ENCODE results near the gene NRAP. TPM values are rescaled to one million over a fixed set of nuclear protein-coding genes. Genes with fewer than 3 reads are reported as not detected.

The NRAP gene
- total RNA-seq, 1 donor = under 0.01 TPM

GRCh38 chr10:113628607-113629153 lies 35.2 kb downstream of the NRAP start:
- no peak for TF ChIP-seq CTCF (IDR thresholded peaks at IDR 0.05; ENCODE audit: insufficient read depth, low read length)
- DNase-seq (ENCODE audit: low read depth) = no peak
- no peak overlapping the region for H3K4me3 ChIP-seq (ENCODE audit: low read depth, low read length)

GRCh38 chr10:113627836-113628235 lies 36.0 kb downstream of the NRAP start:
- DNase-seq (ENCODE audit: low read depth) = no peak
- H3K4me3 ChIP-seq (ENCODE audit: low read depth, low read length) = no peak overlapping the region
- TF ChIP-seq CTCF (IDR thresholded peaks at IDR 0.05; ENCODE audit: insufficient read depth, low read length) = no peak

GRCh38 chr10:113626809-113627355 lies 37.0 kb downstream of the NRAP start:
- no peak for DNase-seq (ENCODE audit: low read depth)
- no peak for TF ChIP-seq CTCF (IDR thresholded peaks at IDR 0.05; ENCODE audit: insufficient read depth, low read length)
- no peak overlapping the region for H3K4me3 ChIP-seq (ENCODE audit: low read depth, low read length)

- TF ChIP-seq CTCF (IDR thresholded peaks at IDR 0.05; ENCODE audit: insufficient read depth, low read length) = no peak
- H3K4me3 ChIP-seq (ENCODE audit: low read depth, low read length) = no peak overlapping the region
- DNase-seq (ENCODE audit: low read depth) = no peak
Measured at GRCh38 chr10:113625461-113626186, 38.2 kb downstream of the NRAP start.

DNA sequence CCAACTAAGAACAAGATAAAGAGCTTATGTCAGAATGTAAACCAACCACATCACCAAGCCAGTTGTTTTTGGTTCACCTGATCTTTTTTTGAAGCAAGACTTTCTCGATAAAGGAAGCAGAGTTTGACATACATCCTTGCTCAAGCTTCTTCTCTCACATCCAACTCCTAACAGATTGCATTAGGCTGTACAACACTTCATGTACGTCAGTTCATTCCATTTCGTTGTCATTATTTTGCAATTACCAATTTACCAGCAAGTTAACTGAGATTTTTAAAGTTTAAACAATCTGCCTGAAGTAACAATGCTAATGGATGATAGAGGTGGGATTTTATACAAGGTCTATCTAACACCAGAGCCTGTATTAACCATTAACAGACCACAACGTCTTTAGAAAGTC lies 41.0 kb downstream of the NRAP start:
- TF ChIP-seq CTCF (IDR thresholded peaks at IDR 0.05; ENCODE audit: insufficient read depth, low read length) = no peak
- no peak for DNase-seq (ENCODE audit: low read depth)
- H3K4me3 ChIP-seq (ENCODE audit: low read depth, low read length) = no peak overlapping the region

- TF ChIP-seq CTCF (IDR thresholded peaks at IDR 0.05; ENCODE audit: insufficient read depth, low read length) = no peak
- no peak for DNase-seq (ENCODE audit: low read depth)
- H3K4me3 ChIP-seq (ENCODE audit: low read depth, low read length) = no peak overlapping the region
Measured at GRCh38 chr10:113621799-113622198, 42.0 kb downstream of the NRAP start.

Measured in fibroblast of the aortic adventitia (primary cell).